NCI-H510A treated with DMSO at 0.1 percent for 48 hours (cell line): ENCODE measurements around the gene SLC34A1.

Source experiments
- DNase-seq: peaks from one replicate; lab custom pipeline; 2025; lab: John Stamatoyannopoulos, UW

Gene SLC34A1

GRCh38 chr5:177446200-177447065, 62.2 kb downstream of the SLC34A1 start, which contains the start of gene PRR7:
PRR7 (plus strand) TSS chr5:177446814; CDS start chr5:177455068, 8,254 bp downstream.
- peak; percentile 40 for DNase-seq

GRCh38 chr5:177447066-177447610, 62.9 kb downstream of the SLC34A1 start:
- peak; percentile 40 for DNase-seq

GRCh38 chr5:177447611-177448243, 63.5 kb downstream of the SLC34A1 start:
- DNase-seq, result no peak
